ENCODE measurements around the gene MGMT. TPM values are rescaled to one million over a fixed set of nuclear protein-coding genes. Genes with fewer than 3 reads are reported as not detected.

MGMT gene
- total RNA-seq, 2 donors from 2014 or later = 18.3 to 25.5 TPM

GRCh38 chr10:129494740-129495139, 27.7 kb downstream of the MGMT start:
- Histone ChIP-seq H3K27ac (no peak overlapping the region), H3K9me3 (peaks cover 18% of the 10 kb centered on the region), H3K36me3 (no peaks in the 10 kb centered on the region), H3K4me3 (no peak overlapping the region), H3K27me3 (replicated peaks; ENCODE audit: insufficient read depth) (no peaks in the 10 kb centered on the region), H3K4me1 (ENCODE audit: control insufficient read depth in 1 of 2, low read depth in 2 of 2) (no peaks in the 10 kb centered on the region)
- TF ChIP-seq CTCF (IDR thresholded peaks at IDR 0.05) = no peak
- DNase-seq (ENCODE audit: low spot score) = no peak
- no peak for ATAC-seq (ENCODE audit: insufficient number of reproducible peaks, low FRiP score, low read depth)

GRCh38 chr10:129495256-129495655, 28.2 kb downstream of the MGMT start:
- ATAC-seq (ENCODE audit: insufficient number of reproducible peaks, low FRiP score, low read depth) (no peak), DNase-seq (ENCODE audit: low spot score) (no peak)
- Histone ChIP-seq H3K9me3 (peaks cover 14% of the 10 kb centered on the region), H3K27me3 (replicated peaks; ENCODE audit: insufficient read depth) (no peaks in the 10 kb centered on the region), H3K4me1 (ENCODE audit: control insufficient read depth in 1 of 2, low read depth in 2 of 2) (no peaks in the 10 kb centered on the region), H3K4me3 (no peak overlapping the region), H3K27ac (no peak overlapping the region), H3K36me3 (no peaks in the 10 kb centered on the region)
- TF ChIP-seq CTCF (IDR thresholded peaks at IDR 0.05) = no peak

DNA sequence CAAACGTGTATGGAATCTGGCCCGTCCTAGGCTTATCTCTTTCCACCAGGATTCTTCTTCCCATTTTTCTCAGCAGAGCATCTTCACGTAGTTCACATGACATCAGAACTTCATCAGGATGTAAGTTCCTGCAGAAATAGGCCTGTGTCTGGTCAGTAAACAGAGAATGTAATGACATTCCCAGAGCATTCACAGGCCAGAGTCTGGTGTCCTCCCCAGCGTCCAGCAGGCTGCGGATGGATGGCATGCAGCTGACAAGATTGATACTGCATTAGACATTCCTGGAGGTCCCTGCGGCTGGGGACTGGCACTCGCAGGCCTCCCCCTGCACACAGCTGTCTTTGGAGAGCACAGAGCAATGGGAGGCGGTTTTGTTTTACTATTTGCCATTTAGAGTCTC, 28.7 kb downstream of the MGMT start:
- H3K36me3 ChIP-seq = no peaks in the 10 kb centered on the region
- H3K9me3 ChIP-seq = peaks cover 12% of the 10 kb centered on the region
- H3K27ac ChIP-seq = no peak overlapping the region
- H3K27me3 ChIP-seq (replicated peaks; ENCODE audit: insufficient read depth) = no peaks in the 10 kb centered on the region
- no peak overlapping the region for H3K4me3 ChIP-seq
- TF ChIP-seq CTCF (IDR thresholded peaks at IDR 0.05) = no peak
- no peaks in the 10 kb centered on the region for H3K4me1 ChIP-seq (ENCODE audit: control insufficient read depth in 1 of 2, low read depth in 2 of 2)
- ATAC-seq (ENCODE audit: insufficient number of reproducible peaks, low FRiP score, low read depth) (no peak), DNase-seq (ENCODE audit: low spot score) (no peak)

- Histone ChIP-seq H3K36me3 (no peaks in the 10 kb centered on the region), H3K27ac (no peak overlapping the region), H3K9me3 (no peaks in the 10 kb centered on the region), H3K27me3 (replicated peaks; ENCODE audit: insufficient read depth) (no peaks in the 10 kb centered on the region), H3K4me3 (no peak overlapping the region), H3K4me1 (ENCODE audit: control insufficient read depth in 1 of 2, low read depth in 2 of 2) (no peaks in the 10 kb centered on the region)
- ATAC-seq (ENCODE audit: insufficient number of reproducible peaks, low FRiP score, low read depth) = no peak
- DNase-seq (ENCODE audit: low spot score) = no peak
- TF ChIP-seq CTCF (IDR thresholded peaks at IDR 0.05) = no peak
Measured at GRCh38 chr10:129497013-129497412, 30.0 kb downstream of the MGMT start.

GRCh38 chr10:129498680-129499079, 31.6 kb downstream of the MGMT start:
- no peaks in the 10 kb centered on the region for H3K9me3 ChIP-seq
- no peak overlapping the region for H3K27ac ChIP-seq
- H3K27me3 ChIP-seq (replicated peaks; ENCODE audit: insufficient read depth) = no peaks in the 10 kb centered on the region
- DNase-seq (ENCODE audit: low spot score) = no peak
- no peaks in the 10 kb centered on the region for H3K4me1 ChIP-seq (ENCODE audit: control insufficient read depth in 1 of 2, low read depth in 2 of 2)
- H3K36me3 ChIP-seq = no peaks in the 10 kb centered on the region
- no peak overlapping the region for H3K4me3 ChIP-seq
- no peak for TF ChIP-seq CTCF (IDR thresholded peaks at IDR 0.05)
- no peak for ATAC-seq (ENCODE audit: insufficient number of reproducible peaks, low FRiP score, low read depth)
